Measurements from ENCODE around the gene C1orf105. TPM values are rescaled to one million over a fixed set of nuclear protein-coding genes. Genes with fewer than 3 reads are reported as not detected.

C1orf105 gene
- total and polyA plus RNA-seq, 2 of the 8 experiments (the other 6 are each of a cell fraction or from before 2014, with no cell fraction given) = not detected

DNA sequence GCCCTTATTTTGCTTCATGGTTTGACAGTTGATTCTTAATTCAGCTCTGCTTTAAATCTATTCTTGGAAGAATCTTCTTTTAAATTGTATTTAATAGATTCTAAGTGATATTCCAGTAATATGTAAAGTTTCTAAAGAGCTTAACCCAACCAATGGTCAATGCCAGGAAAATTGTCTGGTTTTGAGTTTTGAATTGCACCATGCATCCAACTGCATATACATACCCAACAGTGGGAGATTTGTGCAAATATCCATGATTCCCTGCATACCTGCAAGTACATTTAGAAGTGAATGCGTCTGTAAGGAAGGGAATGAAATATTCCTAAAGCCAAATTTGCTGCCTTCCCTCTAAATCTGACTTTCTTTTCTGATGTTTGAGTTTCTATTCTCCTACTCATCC is 35.8 kb upstream of the C1orf105 start:
- ChIA-PET POLR2A (ENCODE audit: partially characterized antibody) (no interaction called here), CTCF (ENCODE audit: partially characterized antibody) (interaction anchor here (1.6 to 2.0 kb wide), 2 partner anchors 15 to 17 kb away, joined by 4 to 7 read pairs; no protein-coding TSS in a partner anchor)
- Histone ChIP-seq H2BK5ac (ENCODE audit: low read depth, low read length) (no peak overlapping the region), H3K9ac (replicated peaks in 1 of 4; ENCODE audit: extremely low read depth in 1 of 4, low read depth in 3 of 4, low read length in 3 of 4) (no peak overlapping the region), H3K79me2 (ENCODE audit: control insufficient read depth in 1 of 2, insufficient read depth in 2 of 2, low read length in 2 of 2) (no peaks in the 10 kb centered on the region), H2BK12ac (ENCODE audit: low read depth, low read length) (no peak overlapping the region), H4K91ac (replicated peaks; ENCODE audit: insufficient read length, low read length) (no peak overlapping the region), H3K23me2 (ENCODE audit: low read depth, low read length) (no peaks in the 10 kb centered on the region), H3K14ac (ENCODE audit: insufficient read length) (no peak overlapping the region), H3K27ac (ENCODE audit: low read depth, low read length) (no peak overlapping the region), H4K20me1 (replicated peaks in 1 of 2; ENCODE audit: control insufficient read depth in 1 of 2, insufficient read depth in 2 of 2, low read length in 2 of 2) (no peaks in the 10 kb centered on the region), H3K4me1 (replicated peaks in 1 of 4; ENCODE audit: control insufficient read depth in 3 of 4, insufficient read depth in 4 of 4, low read length in 3 of 4) (peaks cover 0 to 7% (median 3%) of the 10 kb centered on the region in 4 experiments; a peak in 5 of 7 replicates), H3K18ac (ENCODE audit: extremely low read depth, low read length) (no peak overlapping the region), H3K9me3 (ENCODE audit: insufficient read depth in 2 of 2, low read depth in 1 of 2, low read length in 1 of 2) (no peaks in the 10 kb centered on the region), H3K4ac (replicated peaks; ENCODE audit: insufficient read length, low read depth, low read length) (no peak overlapping the region), H3K36me3 (ENCODE audit: control insufficient read depth in 2 of 4, insufficient read depth in 4 of 4, low read length in 3 of 4) (no peaks in the 10 kb centered on the region), H4K5ac (ENCODE audit: insufficient read length, low read depth, low read length) (no peak overlapping the region), H2AK5ac (ENCODE audit: low read depth, low read length) (no peak overlapping the region), H2AFZ (ENCODE audit: low read length) (no peak overlapping the region), H3K23ac (ENCODE audit: insufficient read length) (no peak overlapping the region), H3K27me3 (replicated peaks in 1 of 4; ENCODE audit: control insufficient read depth in 3 of 4, extremely low read depth in 1 of 4, insufficient read depth in 3 of 4, low read length in 3 of 4) (peaks cover 0 to 1% (median 0%) of the 10 kb centered on the region in 4 experiments; a peak in 1 of 7 replicates), H3K4me2 (ENCODE audit: insufficient read depth in 1 of 2, low read depth in 2 of 2, low read length in 2 of 2) (no peak overlapping the region), H4K8ac (ENCODE audit: extremely low read depth, insufficient read depth, low read length) (no peak overlapping the region), H2BK20ac (ENCODE audit: low read length) (no peak overlapping the region), H2BK15ac (ENCODE audit: low read length) (no peak overlapping the region), H3K4me3 (ENCODE audit: extremely low read depth in 1 of 4, insufficient read depth in 2 of 4, low read depth in 3 of 4, low read length in 4 of 4) (no peak overlapping the region), H3K56ac (replicated peaks; ENCODE audit: insufficient read length, low read depth, low read length) (no peak overlapping the region), H3K79me1 (ENCODE audit: low read depth, low read length) (no peaks in the 10 kb centered on the region), H2BK120ac (replicated peaks; ENCODE audit: low read depth, low read length) (no peak overlapping the region)
- TF ChIP-seq TBP (IDR thresholded peaks at IDR 0.05; ENCODE audit: low read depth, low read length) = no peak
- TF ChIP-seq GABPA (IDR thresholded peaks at IDR 0.05; ENCODE audit: borderline replicate concordance, insufficient read depth, low read length) = no peak
- no peak for TF ChIP-seq KDM5A (IDR thresholded peaks at IDR 0.05; ENCODE audit: low read length)
- no peak for TF ChIP-seq ASH2L (IDR thresholded peaks at IDR 0.05; ENCODE audit: low read length)
- no peak for TF ChIP-seq KDM4A (IDR thresholded peaks at IDR 0.05; ENCODE audit: low read depth, low read length, severe bottlenecking)
- TF ChIP-seq HDAC2 (IDR thresholded peaks at IDR 0.05; ENCODE audit: borderline replicate concordance in 1 of 2, low read depth in 2 of 2, low read length in 2 of 2) = no peak
- TF ChIP-seq CBX5 (IDR thresholded peaks at IDR 0.05; ENCODE audit: low read depth, low read length) = no peak
- TF ChIP-seq RBBP5 (IDR thresholded peaks at IDR 0.05; ENCODE audit: borderline replicate concordance, low read depth, low read length) = no peak
- no peak for TF ChIP-seq CHD2 (IDR thresholded peaks at IDR 0.05; ENCODE audit: low read length)
- TF ChIP-seq CBX8 (IDR thresholded peaks at IDR 0.05; ENCODE audit: borderline replicate concordance, low read depth, low read length) = no peak
- TF ChIP-seq GTF2F1 (IDR thresholded peaks at IDR 0.05; ENCODE audit: borderline replicate concordance, low read depth, low read length) = no peak
- 87% methylated on average over 1 of the region's 1 CpG; no CpG with 5 or more reads in 1 of the 2 experiments for WGBS, 2 experiments (ENCODE audit: extremely low coverage in 1 of 2, insufficient coverage in 1 of 2, insufficient read length in 1 of 2, insufficient replicate concordance in 2 of 2, low coverage in 1 of 2, low lambda C conversion rate in 2 of 2, missing lambda C conversion rate in 1 of 2)
- FAIRE-seq (no peak), DNase-seq (ENCODE audit: low read depth in 1 of 2, low spot score in 2 of 2) (no peak)
